ENCODE measurements around the gene MPV17L2.
"Not testable (repeated sequence)": the region's sequence is repeated elsewhere in the genome, so short reads cannot be mapped to it uniquely, and the experiment has no call there.

Gene MPV17L2

GRCh38 chr19:18156841-18157464 is 36.1 kb upstream of the MPV17L2 start:
- ATAC-seq: no peak
- Mint-ChIP-seq H3K9me3 (no peaks in the 10 kb centered on the region), H3K4me3 (no peak overlapping the region), H3K27me3 (no peaks in the 10 kb centered on the region), H3K27ac (no peak overlapping the region), H3K4me1 (peaks cover 48% of the 10 kb centered on the region), H3K36me3 (peaks cover 11% of the 10 kb centered on the region)

GRCh38 chr19:18157465-18158063 is 35.5 kb upstream of the MPV17L2 start:
- Mint-ChIP-seq H3K27ac (no peak overlapping the region), H3K4me3 (no peak overlapping the region), H3K27me3 (no peaks in the 10 kb centered on the region), H3K9me3 (no peaks in the 10 kb centered on the region), H3K36me3 (peaks cover 11% of the 10 kb centered on the region), H3K4me1 (peaks cover 45% of the 10 kb centered on the region)
- ATAC-seq: no peak

GRCh38 chr19:18158467-18158866 is 34.6 kb upstream of the MPV17L2 start:
- ATAC-seq: no peak
- Mint-ChIP-seq H3K36me3 (peaks cover 17% of the 10 kb centered on the region), H3K4me1 (peaks cover 45% of the 10 kb centered on the region), H3K27ac (no peak overlapping the region), H3K9me3 (no peaks in the 10 kb centered on the region), H3K27me3 (no peaks in the 10 kb centered on the region), H3K4me3 (no peak overlapping the region)

GRCh38 chr19:18159059-18159616 is 33.9 kb upstream of the MPV17L2 start:
- H3K27ac Mint-ChIP-seq, H3K27me3 Mint-ChIP-seq, H3K9me3 Mint-ChIP-seq, H3K4me3 Mint-ChIP-seq, ATAC-seq: not testable (repeated sequence)
- Mint-ChIP-seq H3K4me1 (peaks cover 40% of the 10 kb centered on the region), H3K36me3 (peaks cover 21% of the 10 kb centered on the region)

- no peak overlapping the region for H3K27ac Mint-ChIP-seq
- H3K36me3 Mint-ChIP-seq: peaks cover 21% of the 10 kb centered on the region
- no peak for ATAC-seq
- no peaks in the 10 kb centered on the region for H3K9me3 Mint-ChIP-seq
- H3K4me1 Mint-ChIP-seq: peaks cover 33% of the 10 kb centered on the region
- no peak overlapping the region for H3K4me3 Mint-ChIP-seq
- H3K27me3 Mint-ChIP-seq: no peaks in the 10 kb centered on the region
These were observed 33.2 kb upstream of the MPV17L2 start for GRCh38 chr19:18159810-18160209.

GRCh38 chr19:18160493-18160970 is 32.5 kb upstream of the MPV17L2 start:
- Mint-ChIP-seq H3K36me3 (peaks cover 23% of the 10 kb centered on the region), H3K4me1 (peaks cover 29% of the 10 kb centered on the region)

GRCh38 chr19:18160971-18161635 is 31.9 kb upstream of the MPV17L2 start:
- Mint-ChIP-seq H3K9me3 (no peaks in the 10 kb centered on the region), H3K27me3 (no peaks in the 10 kb centered on the region), H3K36me3 (peaks cover 27% of the 10 kb centered on the region), H3K27ac (peak overlapping the region; percentile 84), H3K4me3 (peak overlapping the region; percentile 71), H3K4me1 (peaks cover 25% of the 10 kb centered on the region)
- peak; percentile 95 for ATAC-seq

More at GRCh38 chr19:18160493-18160970, 32.5 kb upstream of the MPV17L2 start:
- H3K9me3 Mint-ChIP-seq: no peaks in the 10 kb centered on the region
- peak overlapping the region; percentile 71 for H3K4me3 Mint-ChIP-seq
- H3K27me3 Mint-ChIP-seq: no peaks in the 10 kb centered on the region
- no peak for ATAC-seq
- peak overlapping the region; percentile 84 for H3K27ac Mint-ChIP-seq

GRCh38 chr19:18161636-18162002 is 31.4 kb upstream of the MPV17L2 start:
- Mint-ChIP-seq H3K27me3 (no peaks in the 10 kb centered on the region), H3K4me1 (peaks cover 20% of the 10 kb centered on the region), H3K27ac (peak overlapping the region; percentile 54), H3K36me3 (peaks cover 28% of the 10 kb centered on the region), H3K4me3 (peak overlapping the region; percentile 55), H3K9me3 (no peaks in the 10 kb centered on the region)
- no peak for ATAC-seq

GRCh38 chr19:18164072-18164471 is 28.9 kb upstream of the MPV17L2 start:
- ATAC-seq: no peak
- Mint-ChIP-seq H3K4me3 (no peak overlapping the region), H3K27me3 (no peaks in the 10 kb centered on the region), H3K36me3 (peaks cover 47% of the 10 kb centered on the region), H3K27ac (no peak overlapping the region), H3K9me3 (no peaks in the 10 kb centered on the region), H3K4me1 (peaks cover 30% of the 10 kb centered on the region)

GRCh38 chr19:18165794-18166544 is 27.0 kb upstream of the MPV17L2 start:
- no peak overlapping the region for H3K27ac Mint-ChIP-seq
- H3K27me3 Mint-ChIP-seq: no peaks in the 10 kb centered on the region
- peaks cover 40% of the 10 kb centered on the region for H3K4me1 Mint-ChIP-seq
- no peak overlapping the region for H3K4me3 Mint-ChIP-seq
- H3K36me3 Mint-ChIP-seq: peaks cover 48% of the 10 kb centered on the region
- ATAC-seq: no peak
- no peaks in the 10 kb centered on the region for H3K9me3 Mint-ChIP-seq

- Mint-ChIP-seq H3K36me3 (peaks cover 48% of the 10 kb centered on the region), H3K4me3 (no peak overlapping the region), H3K9me3 (no peaks in the 10 kb centered on the region), H3K27ac (no peak overlapping the region), H3K4me1 (peaks cover 44% of the 10 kb centered on the region), H3K27me3 (no peaks in the 10 kb centered on the region)
- ATAC-seq: no peak
These were observed 26.0 kb upstream of the MPV17L2 start for GRCh38 chr19:18167011-18167410.

GRCh38 chr19:18167975-18168645 is 24.9 kb upstream of the MPV17L2 start:
- Mint-ChIP-seq H3K9me3 (no peaks in the 10 kb centered on the region), H3K4me3 (peak overlapping the region; percentile 91), H3K4me1 (peaks cover 52% of the 10 kb centered on the region), H3K27me3 (no peaks in the 10 kb centered on the region), H3K36me3 (peaks cover 45% of the 10 kb centered on the region), H3K27ac (peak overlapping the region; percentile 92)
- ATAC-seq: peak; percentile 49

- Mint-ChIP-seq H3K4me3 (peak overlapping the region; percentile 91), H3K4me1 (peaks cover 56% of the 10 kb centered on the region), H3K27me3 (no peaks in the 10 kb centered on the region), H3K27ac (peak overlapping the region; percentile 92), H3K36me3 (peaks cover 38% of the 10 kb centered on the region), H3K9me3 (no peaks in the 10 kb centered on the region)
- ATAC-seq: peak; percentile 7
These were observed 24.2 kb upstream of the MPV17L2 start for GRCh38 chr19:18168673-18169381.

- Mint-ChIP-seq H3K4me1 (peaks cover 64% of the 10 kb centered on the region), H3K4me3 (peak overlapping the region; percentile 91), H3K27me3 (no peaks in the 10 kb centered on the region), H3K36me3 (peaks cover 51% of the 10 kb centered on the region), H3K9me3 (no peaks in the 10 kb centered on the region), H3K27ac (peak overlapping the region; percentile 92)
- ATAC-seq: peak; percentile 50
These were observed 22.2 kb upstream of the MPV17L2 start for GRCh38 chr19:18170714-18171255.

Measured in stimulated activated memory B cell treated with anti-CD40 and anti-IgM and Interleukin-4, amounts not matched to agents 10 μg/mL and 1 μg/mL and 100 μg/mL, for 72 hours (primary cell).